OCI-LY1 (cell line): ENCODE measurements around the gene ADAMTSL1.

ENCODE experiments used
- EZH2 ChIP-seq: fragments of 200-600 bp; sonication (generic), shearing (Covaris generic); IDR thresholded peaks from 2 replicates; pipeline ENCODE4 v1.8.0; 2017; ENCODE audit warnings: borderline replicate concordance, mixed run types, mild to moderate bottlenecking, antibody characterized with exemption, low read length, moderate library complexity, mixed read lengths
- TF ChIP-seq, protein P1 (sequence below): fragments of 200-600 bp; sonication (generic), shearing (Covaris generic); IDR thresholded peaks from 2 replicates; pipeline ENCODE4 v1.5.1; 2017; ENCODE audit warnings: mild to moderate bottlenecking, antibody characterized with exemption, low read length, moderate library complexity, mixed read lengths

DNA sequence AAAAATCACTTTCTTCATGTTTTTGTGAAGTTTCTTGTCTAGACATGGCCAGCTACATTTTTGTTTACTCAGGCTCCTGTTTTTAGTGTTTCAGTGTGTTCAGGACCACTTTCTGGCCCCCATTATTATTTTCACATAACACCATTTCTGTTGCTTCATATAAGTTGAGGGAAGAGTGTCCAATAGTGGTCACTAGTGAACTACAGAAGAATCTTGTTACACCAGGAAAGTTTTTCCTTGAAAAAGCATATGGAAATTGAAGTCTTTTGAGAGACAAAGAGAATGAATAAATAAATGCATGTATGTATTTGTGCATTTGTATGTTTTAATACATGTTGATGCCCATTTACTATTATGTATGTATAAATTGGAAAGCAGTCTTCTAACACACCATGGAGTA is 3.8 kb downstream of the ADAMTSL1 start:
- TF ChIP-seq, protein P1, sequence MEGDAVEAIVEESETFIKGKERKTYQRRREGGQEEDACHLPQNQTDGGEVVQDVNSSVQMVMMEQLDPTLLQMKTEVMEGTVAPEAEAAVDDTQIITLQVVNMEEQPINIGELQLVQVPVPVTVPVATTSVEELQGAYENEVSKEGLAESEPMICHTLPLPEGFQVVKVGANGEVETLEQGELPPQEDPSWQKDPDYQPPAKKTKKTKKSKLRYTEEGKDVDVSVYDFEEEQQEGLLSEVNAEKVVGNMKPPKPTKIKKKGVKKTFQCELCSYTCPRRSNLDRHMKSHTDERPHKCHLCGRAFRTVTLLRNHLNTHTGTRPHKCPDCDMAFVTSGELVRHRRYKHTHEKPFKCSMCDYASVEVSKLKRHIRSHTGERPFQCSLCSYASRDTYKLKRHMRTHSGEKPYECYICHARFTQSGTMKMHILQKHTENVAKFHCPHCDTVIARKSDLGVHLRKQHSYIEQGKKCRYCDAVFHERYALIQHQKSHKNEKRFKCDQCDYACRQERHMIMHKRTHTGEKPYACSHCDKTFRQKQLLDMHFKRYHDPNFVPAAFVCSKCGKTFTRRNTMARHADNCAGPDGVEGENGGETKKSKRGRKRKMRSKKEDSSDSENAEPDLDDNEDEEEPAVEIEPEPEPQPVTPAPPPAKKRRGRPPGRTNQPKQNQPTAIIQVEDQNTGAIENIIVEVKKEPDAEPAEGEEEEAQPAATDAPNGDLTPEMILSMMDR: no peak
- TF ChIP-seq EZH2: no peak
